Measurements from ENCODE around the gene KIAA0825.

DNA sequence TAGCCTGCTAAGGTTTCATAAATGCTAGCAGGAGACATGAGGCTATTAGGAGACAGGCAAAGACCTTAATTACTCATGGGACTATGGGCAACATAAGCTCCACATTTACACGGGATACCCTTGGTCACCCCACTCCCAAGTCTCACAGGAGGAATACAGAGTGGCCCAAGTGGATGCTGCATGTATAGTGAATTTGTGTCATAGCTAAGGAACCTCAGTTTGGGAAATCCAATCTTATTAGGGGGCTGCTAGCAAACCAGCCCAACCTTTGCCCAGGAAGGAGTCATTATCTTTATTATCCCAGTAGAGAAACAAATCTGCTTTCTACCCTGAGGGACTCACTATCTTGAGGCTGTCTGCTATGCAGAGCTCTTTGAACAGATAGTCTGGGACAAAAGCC lies 405.9 kb downstream of the KIAA0825 start:
- TF ChIP-seq CTCF (IDR thresholded peaks at IDR 0.05; ENCODE audit: low read depth, low read length) = no peak
- no peak for TF ChIP-seq EZH2phosphoT487 (IDR thresholded peaks at IDR 0.05; ENCODE audit: low read depth)
